ENCODE data around the gene TRAFD1. TPM values are rescaled to one million over a fixed set of nuclear protein-coding genes. Genes with fewer than 3 reads are reported as not detected.
"Not testable (repeated sequence)": the region's sequence is repeated elsewhere in the genome, so short reads cannot be mapped to it uniquely, and the experiment has no call there.

The TRAFD1 gene
- total and polyA plus RNA-seq, 3 donors from 2014 or later: 46.6 to 77.3 (median 53.6) TPM

GRCh38 chr12:112151766-112152541, 26.6 kb downstream of the TRAFD1 start:
- DNase-seq: peak; percentile 11
- intact Hi-C loops (cut with DNase I; ENCODE audit: low total_unique reads): no loop called here
- WGBS, 2 donors: 94 to 95% methylated on average over 9 to 11 of the region's 11 CpGs
- no peak overlapping the region for H3K4me3 ChIP-seq
- H3K27me3 ChIP-seq: no peaks in the 10 kb centered on the region
- H3K36me3 ChIP-seq (ENCODE audit: low read depth, missing control alignments): no peaks in the 10 kb centered on the region
- no peaks in the 10 kb centered on the region for H3K9me3 ChIP-seq
- no peaks in the 10 kb centered on the region for H3K4me1 ChIP-seq
- H3K27ac ChIP-seq: no peak overlapping the region
- TF ChIP-seq POLR2A (IDR thresholded peaks at IDR 0.05): no peak
- TF ChIP-seq, protein P1, sequence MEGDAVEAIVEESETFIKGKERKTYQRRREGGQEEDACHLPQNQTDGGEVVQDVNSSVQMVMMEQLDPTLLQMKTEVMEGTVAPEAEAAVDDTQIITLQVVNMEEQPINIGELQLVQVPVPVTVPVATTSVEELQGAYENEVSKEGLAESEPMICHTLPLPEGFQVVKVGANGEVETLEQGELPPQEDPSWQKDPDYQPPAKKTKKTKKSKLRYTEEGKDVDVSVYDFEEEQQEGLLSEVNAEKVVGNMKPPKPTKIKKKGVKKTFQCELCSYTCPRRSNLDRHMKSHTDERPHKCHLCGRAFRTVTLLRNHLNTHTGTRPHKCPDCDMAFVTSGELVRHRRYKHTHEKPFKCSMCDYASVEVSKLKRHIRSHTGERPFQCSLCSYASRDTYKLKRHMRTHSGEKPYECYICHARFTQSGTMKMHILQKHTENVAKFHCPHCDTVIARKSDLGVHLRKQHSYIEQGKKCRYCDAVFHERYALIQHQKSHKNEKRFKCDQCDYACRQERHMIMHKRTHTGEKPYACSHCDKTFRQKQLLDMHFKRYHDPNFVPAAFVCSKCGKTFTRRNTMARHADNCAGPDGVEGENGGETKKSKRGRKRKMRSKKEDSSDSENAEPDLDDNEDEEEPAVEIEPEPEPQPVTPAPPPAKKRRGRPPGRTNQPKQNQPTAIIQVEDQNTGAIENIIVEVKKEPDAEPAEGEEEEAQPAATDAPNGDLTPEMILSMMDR (IDR thresholded peaks at IDR 0.05): no peak

DNA sequence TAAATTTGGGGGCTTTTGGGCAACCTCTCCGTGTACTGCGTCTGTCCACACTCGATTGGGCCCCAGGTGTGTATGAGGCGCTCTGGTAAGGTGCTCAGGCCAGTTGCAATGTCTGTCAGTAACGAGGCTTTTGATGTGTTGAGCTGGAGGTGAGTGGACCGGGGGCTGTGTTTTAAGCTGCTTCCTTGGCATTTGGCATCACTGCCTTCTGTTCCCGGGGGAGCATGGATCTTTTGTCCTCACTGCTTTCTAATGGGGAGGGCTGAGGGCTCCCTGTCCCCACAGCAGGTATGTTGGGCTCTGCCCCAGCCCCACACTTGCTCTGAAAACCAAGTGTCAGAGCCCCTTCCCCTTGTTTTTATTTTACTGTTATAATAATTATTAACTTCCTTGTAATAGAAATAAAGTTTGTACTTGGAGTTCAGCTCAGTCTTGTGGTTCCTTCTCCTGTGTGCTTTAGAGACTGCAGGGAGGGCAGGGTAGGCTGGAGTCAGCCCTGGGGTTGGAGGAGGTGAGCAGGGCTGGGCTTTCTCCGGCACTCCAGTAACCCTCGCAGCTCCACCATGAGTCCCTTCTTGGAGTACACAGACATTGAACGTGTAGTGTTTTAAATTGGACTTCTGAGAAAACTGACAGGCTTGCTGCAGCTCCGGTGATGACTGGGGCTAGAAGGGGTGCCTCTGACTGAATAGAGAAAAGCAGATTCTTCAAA, 28.0 kb downstream of the TRAFD1 start:
- DNase-seq: no peak
- 80 to 81% methylated on average over 11 of the region's 11 CpGs for WGBS, 2 donors
- no peak overlapping the region for H3K27ac ChIP-seq
- TF ChIP-seq, protein P1 (IDR thresholded peaks at IDR 0.05): no peak
- no peak for TF ChIP-seq POLR2A (IDR thresholded peaks at IDR 0.05)
- intact Hi-C loops (cut with DNase I; ENCODE audit: low total_unique reads): no loop called here
- no peak overlapping the region for H3K4me3 ChIP-seq
- no peaks in the 10 kb centered on the region for H3K36me3 ChIP-seq (ENCODE audit: low read depth, missing control alignments)
- no peaks in the 10 kb centered on the region for H3K4me1 ChIP-seq
- no peaks in the 10 kb centered on the region for H3K27me3 ChIP-seq
- no peaks in the 10 kb centered on the region for H3K9me3 ChIP-seq

DNA sequence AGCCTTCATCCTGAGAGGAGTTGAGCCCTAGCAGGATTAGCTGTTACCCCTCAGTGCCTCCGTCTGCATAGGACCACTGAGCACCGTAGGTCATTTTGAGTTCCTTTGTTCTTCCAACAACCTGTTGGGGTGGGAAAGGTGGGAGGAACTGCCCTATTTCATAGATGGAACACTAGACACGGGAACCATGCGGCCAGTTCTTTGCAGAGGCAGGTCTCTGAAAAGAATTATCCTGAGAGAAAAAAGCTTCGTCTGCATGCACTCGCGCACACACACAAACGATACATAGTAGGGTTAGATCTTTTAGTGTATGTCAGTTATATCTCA, 28.5 kb downstream of the TRAFD1 start:
- Histone ChIP-seq H3K9me3 (no peaks in the 10 kb centered on the region), H3K27me3 (no peaks in the 10 kb centered on the region), H3K4me1 (no peaks in the 10 kb centered on the region), H3K36me3 (ENCODE audit: low read depth, missing control alignments) (no peaks in the 10 kb centered on the region), H3K27ac (no peak overlapping the region), H3K4me3 (no peak overlapping the region)
- intact Hi-C loops (cut with DNase I; ENCODE audit: low total_unique reads): no loop called here
- WGBS, 2 donors: 88 to 93% methylated on average over 8 of the region's 8 CpGs
- no peak for TF ChIP-seq POLR2A (IDR thresholded peaks at IDR 0.05)
- TF ChIP-seq, protein P1 (IDR thresholded peaks at IDR 0.05): no peak
- DNase-seq: no peak

GRCh38 chr12:112158461-112159145, 33.2 kb downstream of the TRAFD1 start:
- H3K27ac ChIP-seq; H3K4me3 ChIP-seq; intact Hi-C loops (cut with DNase I; ENCODE audit: low total_unique reads); H3K27me3 ChIP-seq; H3K4me1 ChIP-seq; H3K36me3 ChIP-seq (ENCODE audit: low read depth, missing control alignments); DNase-seq; H3K9me3 ChIP-seq: not testable (repeated sequence)
- WGBS, 2 donors: 97 to 98% methylated on average over 10 to 11 of the region's 11 CpGs

DNA sequence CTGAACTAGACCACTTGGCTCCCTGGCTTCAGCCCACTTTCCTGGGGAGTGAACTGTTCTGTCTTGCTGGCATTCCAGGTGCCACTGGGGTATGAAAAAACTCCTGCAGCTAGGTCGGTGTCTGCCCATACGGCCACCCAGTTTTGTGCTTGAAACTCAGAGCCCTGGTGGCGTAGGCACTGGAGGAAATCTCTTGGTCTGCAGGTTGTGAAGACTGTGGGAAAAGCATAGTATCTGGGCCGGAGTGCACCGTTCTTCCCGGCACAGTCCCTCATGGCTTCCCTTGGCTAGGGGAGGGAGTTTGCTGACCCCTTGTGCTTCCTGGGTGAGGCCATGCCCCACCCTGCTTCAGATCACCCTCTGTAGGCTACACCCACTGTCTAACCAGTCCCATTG, 33.8 kb downstream of the TRAFD1 start:
- DNase-seq: no peak
- H3K9me3 ChIP-seq: no peaks in the 10 kb centered on the region
- no peak overlapping the region for H3K4me3 ChIP-seq
- no peaks in the 10 kb centered on the region for H3K27me3 ChIP-seq
- intact Hi-C loops (cut with DNase I; ENCODE audit: low total_unique reads): no loop called here
- H3K4me1 ChIP-seq: no peaks in the 10 kb centered on the region
- H3K27ac ChIP-seq: no peak overlapping the region
- no peaks in the 10 kb centered on the region for H3K36me3 ChIP-seq (ENCODE audit: low read depth, missing control alignments)
- WGBS, 2 donors: 96 to 100% methylated on average over 4 to 6 of the region's 6 CpGs
- TF ChIP-seq, protein P1 (IDR thresholded peaks at IDR 0.05): no peak
- TF ChIP-seq POLR2A (IDR thresholded peaks at IDR 0.05): no peak
